Measurements from ENCODE around the gene TMEM215.

TMEM215 gene, protein sequence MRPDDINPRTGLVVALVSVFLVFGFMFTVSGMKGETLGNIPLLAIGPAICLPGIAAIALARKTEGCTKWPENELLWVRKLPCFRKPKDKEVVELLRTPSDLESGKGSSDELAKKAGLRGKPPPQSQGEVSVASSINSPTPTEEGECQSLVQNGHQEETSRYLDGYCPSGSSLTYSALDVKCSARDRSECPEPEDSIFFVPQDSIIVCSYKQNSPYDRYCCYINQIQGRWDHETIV

DNA sequence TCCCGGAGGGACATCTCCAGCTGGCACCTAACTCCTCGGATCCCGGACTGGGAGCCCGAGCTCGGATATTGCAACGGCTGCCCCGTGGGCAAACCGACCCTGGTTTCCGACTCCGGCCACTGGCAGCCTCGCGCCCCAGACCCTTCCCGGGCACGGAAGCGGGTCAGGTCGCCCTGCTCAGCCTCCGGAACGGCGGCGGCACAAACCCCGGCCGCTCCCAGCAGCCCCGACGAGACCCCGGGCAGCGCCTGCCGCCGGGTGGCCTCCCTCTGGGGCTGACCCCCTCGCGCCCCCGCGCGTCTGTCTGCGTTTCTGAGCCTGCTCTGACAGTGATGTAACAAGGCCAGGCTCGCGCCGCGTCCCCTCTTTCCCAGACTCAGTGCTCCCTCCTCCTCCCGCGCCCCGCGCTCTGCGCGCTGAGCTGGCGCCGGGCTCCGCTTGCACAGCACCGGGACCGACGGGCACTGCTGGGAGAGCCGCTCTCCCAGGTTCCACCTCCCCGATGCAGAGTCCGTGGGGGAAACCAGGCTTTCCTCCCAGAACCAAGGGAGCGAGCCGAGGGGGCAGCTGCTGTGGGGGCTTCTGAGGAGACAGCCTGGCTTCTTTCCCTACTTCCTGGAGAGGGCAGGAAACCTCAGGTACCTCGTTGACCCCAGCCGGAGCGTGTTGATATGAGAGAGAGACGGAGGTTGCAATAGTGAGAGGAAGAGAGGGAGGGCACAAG lies at the start of gene TMEM215:
Gene TMEM215 (plus strand): TSS at position 373 of the 724 bp plus-strand sequence. CDS start 644 bp downstream, outside the sequence.
- Histone ChIP-seq H3K27me3 (peaks cover 0 to 33% of the 10 kb centered on the region in 2 donors), H3K36me3 (no peaks in the 10 kb centered on the region), H3K4me3 (no peak within 1 kb of the TSS), H3K9me3 (no peaks in the 10 kb centered on the region), H3K4me1 (peaks cover 0 to 10% (median 0%) of the 10 kb centered on the region in 4 donors), H3K27ac (no peak within 1 kb of the TSS)
- TF ChIP-seq CTCF (IDR thresholded peaks at IDR 0.05), result no peak
- no peak for DNase-seq
- intact Hi-C loops (cut with DNase I; ENCODE audit: low total_unique reads), result no loop called here

DNA sequence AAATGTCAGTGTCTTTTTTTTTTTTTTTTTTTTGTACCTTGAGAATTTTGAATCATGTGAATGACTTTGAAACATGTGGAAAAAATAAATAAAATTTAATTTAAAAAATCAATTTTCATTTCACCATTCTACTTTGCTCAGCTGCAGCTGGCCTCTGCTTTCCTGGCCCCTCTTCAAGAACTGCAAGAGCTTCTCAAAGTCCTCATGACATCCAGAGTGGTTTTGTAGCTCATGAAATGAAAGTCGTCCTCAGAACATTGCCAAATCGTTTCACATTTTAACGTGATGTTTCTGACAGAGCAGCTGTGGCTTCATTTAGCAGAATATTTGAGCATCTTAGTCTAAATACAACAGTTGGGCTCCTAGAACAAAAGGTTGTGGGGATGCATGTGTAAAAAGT lies 47.9 kb upstream of the TMEM215 start:
- no peak for DNase-seq
- no peak for TF ChIP-seq CTCF (IDR thresholded peaks at IDR 0.05)
- no peaks in the 10 kb centered on the region for H3K27me3 ChIP-seq
- H3K4me1 ChIP-seq, result no peaks in the 10 kb centered on the region
- no peaks in the 10 kb centered on the region for H3K36me3 ChIP-seq
- no peak overlapping the region for H3K27ac ChIP-seq
- intact Hi-C loops (cut with DNase I; ENCODE audit: low total_unique reads), result no loop called here
- no peak overlapping the region for H3K4me3 ChIP-seq
- no peaks in the 10 kb centered on the region for H3K9me3 ChIP-seq

- no peaks in the 10 kb centered on the region for H3K36me3 ChIP-seq
- no peak overlapping the region for H3K27ac ChIP-seq
- no peak overlapping the region for H3K4me3 ChIP-seq
- H3K9me3 ChIP-seq, result no peaks in the 10 kb centered on the region
- H3K4me1 ChIP-seq, result no peaks in the 10 kb centered on the region
- H3K27me3 ChIP-seq, result no peaks in the 10 kb centered on the region
- TF ChIP-seq CTCF (IDR thresholded peaks at IDR 0.05), result no peak
- no peak for DNase-seq
- intact Hi-C loops (cut with DNase I; ENCODE audit: low total_unique reads), result no loop called here
Observed at GRCh38 chr9:32737378-32737777, 46.0 kb upstream of the TMEM215 start.

DNA sequence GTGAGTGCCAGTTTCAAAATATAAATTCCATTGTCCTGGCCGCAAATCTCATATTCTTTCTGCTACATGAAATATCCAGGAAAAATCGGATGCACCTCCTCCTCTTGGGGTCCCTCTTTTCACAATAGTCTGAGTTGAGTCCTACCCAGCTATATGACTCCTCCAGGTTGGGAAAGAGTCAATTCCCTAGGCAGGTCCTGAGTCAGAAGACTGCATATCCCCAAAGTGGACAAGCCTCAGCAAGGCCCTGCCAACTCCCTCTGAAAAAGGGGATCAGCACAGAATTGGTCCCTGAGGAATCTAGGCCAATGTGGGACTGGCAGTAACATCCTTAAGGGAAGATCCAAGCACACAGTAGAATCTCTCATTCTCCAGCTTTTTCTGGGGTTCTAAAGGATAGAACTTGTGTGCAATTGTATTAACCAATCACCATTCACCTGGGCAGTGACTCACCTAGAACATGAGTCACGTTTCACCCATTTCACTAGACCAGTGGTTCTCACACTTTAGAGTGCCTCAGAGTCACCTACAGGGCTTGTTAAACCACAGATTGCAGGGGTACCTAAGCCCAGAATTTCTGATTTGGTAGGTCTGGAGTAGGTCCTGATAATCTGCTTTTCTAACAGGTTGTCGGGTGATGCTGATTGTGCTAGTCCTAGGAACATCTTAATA lies 44.7 kb upstream of the TMEM215 start:
- no peak for DNase-seq
- H3K27ac ChIP-seq, result no peak overlapping the region

GRCh38 chr9:32741706-32742105 lies 41.6 kb upstream of the TMEM215 start:
- H3K4me1 ChIP-seq, result no peaks in the 10 kb centered on the region
- no peak for DNase-seq
- H3K4me3 ChIP-seq, result no peak overlapping the region
- intact Hi-C loops (cut with DNase I; ENCODE audit: low total_unique reads), result no loop called here
- TF ChIP-seq CTCF (IDR thresholded peaks at IDR 0.05), result no peak
- no peaks in the 10 kb centered on the region for H3K36me3 ChIP-seq
- no peaks in the 10 kb centered on the region for H3K9me3 ChIP-seq
- no peak overlapping the region for H3K27ac ChIP-seq
- H3K27me3 ChIP-seq, result no peaks in the 10 kb centered on the region

More for the DNA sequence above, 44.7 kb upstream of the TMEM215 start:
- Histone ChIP-seq H3K9me3 (no peaks in the 10 kb centered on the region), H3K4me1 (no peaks in the 10 kb centered on the region), H3K4me3 (no peak overlapping the region), H3K36me3 (no peaks in the 10 kb centered on the region), H3K27me3 (no peaks in the 10 kb centered on the region)
- intact Hi-C loops (cut with DNase I; ENCODE audit: low total_unique reads), result no loop called here
- TF ChIP-seq CTCF (IDR thresholded peaks at IDR 0.05), result no peak
